WI38 (cell line): Measurements from ENCODE around the gene MYO9B.

Experiments
- H3K4me3 ChIP-seq: 2 replicates; pipeline ENCODE4 v1.5.1; 2011; ENCODE audit warnings: low read depth, mild to moderate bottlenecking, control low read depth, low read length
- CTCF ChIP-seq: IDR thresholded peaks from 2 replicates; pipeline ENCODE4 v1.5.1; 2012; ENCODE audit warnings: low read depth, mild to moderate bottlenecking, control low read depth, low read length

MYO9B gene

GRCh38 chr19:17259934-17260333, 184.4 kb downstream of the MYO9B start:
- no peak for TF ChIP-seq CTCF
- no peak overlapping the region for H3K4me3 ChIP-seq

GRCh38 chr19:17260842-17261325, 185.3 kb downstream of the MYO9B start:
- no peak overlapping the region for H3K4me3 ChIP-seq
- TF ChIP-seq CTCF: peak; percentile 76

- TF ChIP-seq CTCF: no peak
- no peak overlapping the region for H3K4me3 ChIP-seq
Observed at GRCh38 chr19:17262557-17262956, 187.0 kb downstream of the MYO9B start.
